ENCODE results near the gene MDFIC.

DNA sequence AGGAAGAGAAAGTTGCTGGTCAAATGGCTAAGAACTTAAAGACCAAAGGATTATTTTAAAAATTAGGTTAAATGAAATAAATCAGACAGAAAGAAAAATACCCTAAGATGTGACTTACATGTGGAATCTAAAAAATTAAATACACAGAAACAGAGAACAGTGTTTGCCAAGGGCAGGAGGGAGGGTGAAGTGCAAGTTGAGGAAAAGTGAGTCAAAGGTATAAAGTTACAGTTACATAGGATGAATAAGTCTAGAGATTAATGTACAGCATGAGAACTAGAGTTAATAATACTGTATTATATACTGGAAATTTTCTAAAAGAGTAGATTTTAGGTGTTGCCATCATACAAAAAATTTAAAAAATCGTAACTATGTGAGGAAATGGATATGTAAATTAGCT is 146.3 kb downstream of the MDFIC start:
- TF ChIP-seq, protein P1, sequence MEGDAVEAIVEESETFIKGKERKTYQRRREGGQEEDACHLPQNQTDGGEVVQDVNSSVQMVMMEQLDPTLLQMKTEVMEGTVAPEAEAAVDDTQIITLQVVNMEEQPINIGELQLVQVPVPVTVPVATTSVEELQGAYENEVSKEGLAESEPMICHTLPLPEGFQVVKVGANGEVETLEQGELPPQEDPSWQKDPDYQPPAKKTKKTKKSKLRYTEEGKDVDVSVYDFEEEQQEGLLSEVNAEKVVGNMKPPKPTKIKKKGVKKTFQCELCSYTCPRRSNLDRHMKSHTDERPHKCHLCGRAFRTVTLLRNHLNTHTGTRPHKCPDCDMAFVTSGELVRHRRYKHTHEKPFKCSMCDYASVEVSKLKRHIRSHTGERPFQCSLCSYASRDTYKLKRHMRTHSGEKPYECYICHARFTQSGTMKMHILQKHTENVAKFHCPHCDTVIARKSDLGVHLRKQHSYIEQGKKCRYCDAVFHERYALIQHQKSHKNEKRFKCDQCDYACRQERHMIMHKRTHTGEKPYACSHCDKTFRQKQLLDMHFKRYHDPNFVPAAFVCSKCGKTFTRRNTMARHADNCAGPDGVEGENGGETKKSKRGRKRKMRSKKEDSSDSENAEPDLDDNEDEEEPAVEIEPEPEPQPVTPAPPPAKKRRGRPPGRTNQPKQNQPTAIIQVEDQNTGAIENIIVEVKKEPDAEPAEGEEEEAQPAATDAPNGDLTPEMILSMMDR (IDR thresholded peaks at IDR 0.05; ENCODE audit: low read length) = no peak
- no peak for TF ChIP-seq EZH2phosphoT487 (IDR thresholded peaks at IDR 0.05; ENCODE audit: low read length)
- no peak for TF ChIP-seq EZH2 (optimal IDR thresholded peaks at IDR 0.05; ENCODE audit: low read depth, low read length)

Measured in MM.1S (cell line).